ENCODE data around the gene ST6GALNAC3. TPM values are rescaled to one million over a fixed set of nuclear protein-coding genes. Genes with fewer than 3 reads are reported as not detected.
"Not testable (repeated sequence)": the region's sequence is repeated elsewhere in the genome, so short reads cannot be mapped to it uniquely, and the experiment has no call there.

The ST6GALNAC3 gene
- polyA plus RNA-seq (ENCODE audit: insufficient read length in 4 of 4), result 100 to 1,000 TPM in 1 of 4 donors, 10 to 100 TPM in 3; 27.3 to 102 (median 82.0) TPM

DNA sequence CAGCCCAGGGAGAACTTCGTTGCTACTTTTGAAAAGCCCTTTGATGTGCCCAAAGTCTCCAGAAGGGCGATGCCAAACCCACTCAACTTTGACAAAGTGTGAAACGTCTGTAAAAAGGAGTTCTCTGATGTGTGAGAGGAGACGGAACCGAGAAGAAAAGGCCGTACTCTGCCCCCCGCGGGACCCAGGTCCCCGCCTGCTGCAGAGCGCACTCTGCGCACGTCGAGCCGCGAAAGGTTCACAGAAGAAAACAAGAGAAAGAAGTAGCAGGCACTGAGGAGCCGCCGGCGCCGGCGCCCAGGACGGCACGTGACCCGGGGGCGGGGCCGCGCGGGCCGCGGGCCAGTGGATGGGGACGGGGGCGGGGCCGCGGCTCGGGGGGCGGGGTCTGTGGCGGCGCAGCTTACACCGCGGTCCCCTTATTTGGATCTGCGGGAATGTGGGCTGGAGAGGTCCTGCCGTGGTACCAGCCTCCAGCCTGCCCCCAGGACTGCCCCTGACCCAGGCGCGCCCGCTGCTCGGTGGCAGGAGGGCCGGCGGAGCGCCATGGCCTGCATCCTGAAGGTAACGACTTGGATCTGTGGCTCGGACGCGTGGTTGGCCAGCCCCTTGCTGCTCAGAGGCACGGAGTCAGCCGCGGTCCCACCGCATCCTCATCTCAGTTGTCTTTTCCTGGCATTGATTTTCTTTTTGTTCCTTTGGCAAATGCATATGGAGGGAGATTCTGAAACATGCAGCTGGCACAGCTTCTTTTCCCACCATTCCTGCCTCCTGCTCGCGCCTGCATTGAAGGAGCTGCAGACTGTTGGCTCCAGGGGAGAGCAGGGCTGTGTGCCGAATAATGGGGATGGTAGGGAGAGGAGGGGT is at the start of gene ST6GALNAC3:
Gene ST6GALNAC3, plus strand, starts transcription at position 426 of the 867 bp plus-strand sequence.
- peak in 3 of 4 donors; percentile 60 to 67 (median 62) for DNase-seq (ENCODE audit: low read depth in 4 of 4, low spot score in 3 of 4)

DNA sequence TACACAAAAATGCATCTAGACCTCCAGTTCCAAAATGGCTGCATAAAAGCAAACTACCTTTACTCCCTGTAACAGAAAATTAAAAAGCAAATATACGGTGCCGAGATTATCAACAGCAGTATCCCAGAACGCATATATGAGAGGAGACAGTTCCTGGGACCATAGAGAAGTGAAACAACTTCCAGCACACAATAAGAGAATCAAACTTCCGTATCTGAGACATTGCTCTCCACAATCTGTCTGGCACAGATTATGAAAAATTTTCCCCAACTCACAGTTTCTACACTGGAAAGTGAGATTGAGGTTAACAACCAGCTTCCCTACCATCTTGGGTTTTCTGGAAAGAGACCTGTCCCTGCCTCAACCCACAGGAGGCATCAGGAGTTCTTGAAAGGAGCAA is 47.2 kb upstream of the ST6GALNAC3 start:
- DNase-seq (ENCODE audit: low read depth in 4 of 4, low spot score in 3 of 4), result no peak

- no peak for DNase-seq (ENCODE audit: low read depth in 4 of 4, low spot score in 3 of 4)
Observed at GRCh38 chr1:76029331-76029730, 45.2 kb upstream of the ST6GALNAC3 start.

GRCh38 chr1:76031496-76031895 is 43.0 kb upstream of the ST6GALNAC3 start:
- no peak for DNase-seq (ENCODE audit: low read depth in 4 of 4, low spot score in 3 of 4)

DNA sequence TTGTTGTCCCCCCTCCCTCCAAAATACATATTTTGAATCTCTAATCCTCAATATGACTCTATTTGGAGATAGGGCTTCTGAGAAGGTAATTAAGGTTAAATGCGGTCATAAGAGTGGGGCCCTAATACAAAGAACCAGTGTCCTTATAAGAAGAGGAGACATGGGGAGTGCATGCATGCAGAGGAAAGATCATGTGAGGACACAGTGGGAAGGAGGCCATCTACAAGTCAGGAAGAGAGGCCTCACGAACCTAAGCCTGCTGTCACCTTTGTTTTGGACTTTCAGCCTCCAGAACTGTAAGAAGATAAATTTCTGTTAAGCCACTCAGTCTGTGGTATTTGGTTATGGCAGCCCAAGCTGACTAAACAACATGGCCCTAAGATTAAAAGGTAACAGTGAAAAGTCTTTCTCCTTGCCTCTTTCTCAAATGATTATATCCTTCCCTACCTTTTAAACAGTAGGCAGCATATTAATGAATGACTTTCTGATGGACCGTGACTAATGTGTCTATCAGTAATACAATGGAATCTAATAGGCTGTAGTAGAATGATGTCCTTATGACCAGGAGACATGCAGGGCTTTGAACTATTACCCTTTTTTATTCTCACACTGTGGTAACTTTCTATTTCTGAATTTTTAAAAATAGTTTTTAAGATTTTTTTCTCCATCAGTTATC is 40.6 kb upstream of the ST6GALNAC3 start:
- DNase-seq (ENCODE audit: low read depth in 4 of 4, low spot score in 3 of 4), result no peak

- no peak for DNase-seq (ENCODE audit: low read depth in 4 of 4, low spot score in 3 of 4)
Observed at GRCh38 chr1:76035053-76035452, 39.5 kb upstream of the ST6GALNAC3 start.

- no peak for DNase-seq (ENCODE audit: low read depth in 4 of 4, low spot score in 3 of 4)
Observed at GRCh38 chr1:76037324-76037723, 37.2 kb upstream of the ST6GALNAC3 start.

GRCh38 chr1:76038287-76039004 is 36.1 kb upstream of the ST6GALNAC3 start:
- DNase-seq (ENCODE audit: low read depth in 4 of 4, low spot score in 3 of 4), result no peak

GRCh38 chr1:76046149-76046548 is 28.4 kb upstream of the ST6GALNAC3 start:
- no peak for DNase-seq (ENCODE audit: low read depth in 4 of 4, low spot score in 3 of 4)

- DNase-seq (ENCODE audit: low read depth in 4 of 4, low spot score in 3 of 4), result no peak
Observed at GRCh38 chr1:76048219-76048618, 26.3 kb upstream of the ST6GALNAC3 start.

GRCh38 chr1:76048926-76049325 is 25.6 kb upstream of the ST6GALNAC3 start:
- DNase-seq (ENCODE audit: low read depth in 4 of 4, low spot score in 3 of 4), result no peak

- DNase-seq (ENCODE audit: low read depth in 4 of 4, low spot score in 3 of 4), result no peak
Observed at GRCh38 chr1:76049498-76049897, 25.0 kb upstream of the ST6GALNAC3 start.

DNA sequence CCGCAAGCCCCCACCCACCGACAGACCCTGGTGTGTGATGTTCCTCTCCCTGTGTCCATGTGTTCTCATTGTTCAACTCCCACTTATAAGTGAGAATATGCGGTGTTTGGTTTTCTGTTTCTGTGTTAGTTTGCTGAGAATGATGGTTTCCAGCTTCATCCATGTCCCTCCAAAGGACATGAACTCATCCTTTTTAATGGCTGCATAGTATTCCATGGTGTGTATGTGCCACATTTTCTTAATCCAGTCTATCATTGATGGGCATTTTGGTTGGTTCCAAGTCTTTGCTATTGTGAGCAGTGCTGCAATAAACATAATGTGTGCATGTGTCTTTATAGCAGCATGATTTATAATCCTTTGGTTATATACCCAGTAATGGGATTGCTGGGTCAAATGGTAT is 24.5 kb upstream of the ST6GALNAC3 start:
- DNase-seq (ENCODE audit: low read depth in 4 of 4, low spot score in 3 of 4), result not testable (repeated sequence)

GRCh38 chr1:76053021-76053420 is 21.5 kb upstream of the ST6GALNAC3 start:
- no peak for DNase-seq (ENCODE audit: low read depth in 4 of 4, low spot score in 3 of 4)

DNA sequence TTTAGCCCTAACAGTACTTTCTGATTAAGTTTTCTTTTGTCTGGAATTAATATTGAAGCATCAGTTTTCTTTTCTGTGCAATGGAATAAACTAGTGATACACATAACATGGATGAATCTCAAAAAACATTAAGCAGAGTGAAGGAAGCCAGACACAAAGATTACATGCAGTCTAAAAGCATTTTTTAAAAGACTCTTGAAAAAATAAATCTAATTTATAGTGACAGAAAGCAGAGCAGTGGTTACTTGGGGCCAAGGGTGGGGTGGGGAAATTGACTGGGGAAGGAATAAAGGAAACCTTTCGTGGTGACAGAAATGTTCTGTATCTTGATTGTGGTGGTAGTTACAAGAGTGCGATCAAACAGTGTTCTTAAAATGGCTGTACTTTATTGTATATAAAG is 20.2 kb upstream of the ST6GALNAC3 start:
- no peak for DNase-seq (ENCODE audit: low read depth in 4 of 4, low spot score in 3 of 4)

GRCh38 chr1:76055987-76056386 is 18.6 kb upstream of the ST6GALNAC3 start:
- DNase-seq (ENCODE audit: low read depth in 4 of 4, low spot score in 3 of 4), result no peak

DNA sequence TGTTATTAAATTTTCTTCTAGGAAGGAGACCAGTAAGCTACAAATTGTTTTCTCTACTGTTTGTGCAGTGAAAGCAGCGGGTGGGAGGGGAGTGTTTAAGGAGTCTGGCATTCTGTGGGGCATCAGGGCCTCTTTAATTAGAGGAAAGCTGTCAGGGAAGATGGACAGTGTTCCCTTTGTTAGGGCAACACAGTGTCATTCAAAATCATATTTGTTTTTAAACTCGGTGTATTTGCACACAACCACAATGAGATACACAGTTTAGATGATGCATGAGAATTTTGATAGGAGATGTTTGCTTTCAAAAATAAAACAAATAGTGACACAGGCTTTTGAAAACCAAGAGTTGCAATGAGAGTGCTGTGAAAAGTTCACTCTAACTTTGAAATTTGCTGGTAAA is 15.1 kb upstream of the ST6GALNAC3 start:
- DNase-seq (ENCODE audit: low read depth in 4 of 4, low spot score in 3 of 4), result no peak

DNA sequence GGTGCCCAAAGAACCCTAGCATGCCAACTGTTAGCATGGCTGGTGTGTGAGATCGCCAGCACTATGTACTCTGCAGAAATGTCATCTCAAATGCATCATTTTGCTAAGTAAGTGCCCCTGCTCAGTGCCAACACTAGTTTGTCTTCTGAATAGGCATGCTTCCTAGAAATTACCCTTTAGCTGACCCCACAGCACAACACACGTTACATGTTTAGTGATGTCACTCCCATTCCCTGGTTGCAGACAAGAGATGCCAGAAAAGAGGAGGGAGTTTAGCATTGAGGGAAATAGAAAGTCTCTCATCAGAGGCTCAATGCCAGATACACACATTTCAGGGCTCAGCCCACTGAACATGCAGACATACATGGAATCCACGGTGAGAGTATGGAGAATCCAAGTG is 9.3 kb upstream of the ST6GALNAC3 start:
- no peak for DNase-seq (ENCODE audit: low read depth in 4 of 4, low spot score in 3 of 4)

- DNase-seq (ENCODE audit: low read depth in 4 of 4, low spot score in 3 of 4), result no peak
Observed at GRCh38 chr1:76066394-76066793, 8.2 kb upstream of the ST6GALNAC3 start.

- DNase-seq (ENCODE audit: low read depth in 4 of 4, low spot score in 3 of 4), result no peak
Observed at GRCh38 chr1:76068542-76068941, 6.0 kb upstream of the ST6GALNAC3 start.

- no peak for DNase-seq (ENCODE audit: low read depth in 4 of 4, low spot score in 3 of 4)
Observed at GRCh38 chr1:76068953-76069561, 5.5 kb upstream of the ST6GALNAC3 start.
